GM13976 (cell line): ENCODE measurements around the gene MSANTD3.

Experiments used
- DNase-seq: peaks from one replicate; pipeline ENCODE4 v3.0.0; 2012; ENCODE audit warnings: low spot score
- in situ Hi-C: fragments of 300-500 bp; cut with MboI; formaldehyde crosslinking; loops from one replicate; pipeline ENCODE4 v1.12.0; 2022; ENCODE audit warnings: low sequenced_read_pairs, mixed read lengths, inconsistent platforms; ENCODE audit not compliant: unreplicated experiment
- TF ChIP-seq, protein P1 (sequence below): IDR thresholded peaks from 2 replicates; pipeline ENCODE4 v1.5.1; 2012; ENCODE audit warnings: borderline replicate concordance, mild to moderate bottlenecking; ENCODE audit not compliant: insufficient read depth; ENCODE audit errors: extremely low read depth, missing control alignments, control extremely low read depth

The MSANTD3 gene

DNA sequence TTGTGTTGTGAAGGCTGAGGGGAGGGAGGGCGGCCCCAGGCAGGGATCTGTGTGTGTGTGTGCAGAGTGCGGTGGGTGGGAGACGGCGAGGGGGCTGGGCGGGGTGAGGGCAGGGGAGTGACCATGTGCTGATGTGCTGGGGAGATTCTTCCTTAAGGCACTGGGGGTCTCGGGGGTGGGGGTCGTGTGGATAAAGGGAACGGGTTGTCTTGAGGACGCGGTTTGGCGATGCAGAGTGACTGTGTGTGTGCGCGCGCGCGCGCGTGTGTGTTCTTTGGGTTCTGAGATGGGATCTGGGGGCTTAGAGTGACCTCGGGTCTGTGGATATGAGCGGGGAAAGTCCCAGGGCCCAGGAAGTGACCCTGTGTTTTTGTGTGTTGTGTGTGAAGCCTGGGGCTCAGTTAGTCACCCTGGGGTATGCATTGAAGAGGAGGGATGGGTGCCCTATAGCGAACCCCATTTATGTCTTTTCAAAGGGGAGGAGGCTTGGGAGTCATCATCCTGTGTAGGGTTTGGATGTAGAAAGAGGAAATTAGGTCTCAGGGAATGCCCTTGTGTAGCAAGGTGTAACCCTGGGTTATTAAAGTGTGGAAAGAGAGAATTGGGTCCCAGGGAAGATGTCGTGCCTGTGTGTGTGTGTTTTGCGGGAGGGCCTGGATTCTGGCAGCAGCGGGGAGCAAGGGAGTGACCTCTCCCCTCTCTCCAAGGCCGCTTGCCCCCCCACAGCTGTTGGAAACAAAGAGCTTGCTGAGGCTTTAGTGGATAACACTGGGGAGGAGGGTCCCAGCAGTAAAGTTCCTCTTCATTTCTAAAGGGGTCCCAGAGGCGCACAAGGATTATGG is 47.4 kb downstream of the MSANTD3 start:
- DNase-seq, result peak; percentile 22
- in situ Hi-C loops, result no loop called here

DNA sequence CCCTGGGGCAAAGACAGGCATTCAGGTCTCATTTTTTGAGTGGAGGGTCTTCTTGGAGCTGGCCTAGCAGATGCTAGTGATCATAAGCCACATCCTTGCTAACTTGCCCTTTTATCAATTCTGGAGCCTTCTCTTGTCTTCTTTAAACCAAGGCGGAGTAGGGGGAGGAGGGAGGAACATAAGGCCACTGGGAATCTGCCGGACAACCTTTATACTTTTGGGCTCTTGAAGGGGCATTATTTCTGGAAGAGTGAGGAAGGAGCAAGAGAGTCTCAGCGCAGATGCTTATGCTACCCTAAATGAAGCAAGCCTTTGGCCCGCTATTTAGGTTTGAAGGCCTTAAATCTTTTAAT is 48.0 kb downstream of the MSANTD3 start:
- no peak for DNase-seq
- TF ChIP-seq, protein P1, sequence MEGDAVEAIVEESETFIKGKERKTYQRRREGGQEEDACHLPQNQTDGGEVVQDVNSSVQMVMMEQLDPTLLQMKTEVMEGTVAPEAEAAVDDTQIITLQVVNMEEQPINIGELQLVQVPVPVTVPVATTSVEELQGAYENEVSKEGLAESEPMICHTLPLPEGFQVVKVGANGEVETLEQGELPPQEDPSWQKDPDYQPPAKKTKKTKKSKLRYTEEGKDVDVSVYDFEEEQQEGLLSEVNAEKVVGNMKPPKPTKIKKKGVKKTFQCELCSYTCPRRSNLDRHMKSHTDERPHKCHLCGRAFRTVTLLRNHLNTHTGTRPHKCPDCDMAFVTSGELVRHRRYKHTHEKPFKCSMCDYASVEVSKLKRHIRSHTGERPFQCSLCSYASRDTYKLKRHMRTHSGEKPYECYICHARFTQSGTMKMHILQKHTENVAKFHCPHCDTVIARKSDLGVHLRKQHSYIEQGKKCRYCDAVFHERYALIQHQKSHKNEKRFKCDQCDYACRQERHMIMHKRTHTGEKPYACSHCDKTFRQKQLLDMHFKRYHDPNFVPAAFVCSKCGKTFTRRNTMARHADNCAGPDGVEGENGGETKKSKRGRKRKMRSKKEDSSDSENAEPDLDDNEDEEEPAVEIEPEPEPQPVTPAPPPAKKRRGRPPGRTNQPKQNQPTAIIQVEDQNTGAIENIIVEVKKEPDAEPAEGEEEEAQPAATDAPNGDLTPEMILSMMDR, result no peak
- in situ Hi-C loops, result no loop called here

More for the DNA sequence above, 47.4 kb downstream of the MSANTD3 start:
- TF ChIP-seq, protein P1, result no peak

DNA sequence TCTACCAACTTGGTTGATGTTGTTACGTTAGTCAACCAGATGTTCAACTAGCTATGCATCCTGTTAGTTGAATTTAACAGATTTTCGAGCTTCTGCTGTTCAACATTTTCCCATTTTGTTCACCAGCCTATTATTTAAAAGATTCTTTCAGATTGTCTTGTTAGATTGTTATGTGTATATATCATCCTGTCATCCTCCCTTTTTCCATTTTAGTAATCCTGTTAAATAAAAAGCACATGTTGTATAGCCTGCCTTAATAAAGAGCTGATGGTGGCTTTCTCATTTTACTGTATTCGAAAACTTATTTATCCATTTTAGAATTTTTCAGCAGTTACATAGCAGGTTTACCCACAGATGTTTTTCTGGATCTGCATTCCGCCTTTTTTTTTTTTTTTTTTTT is 50.3 kb downstream of the MSANTD3 start:
- DNase-seq, result no peak
- TF ChIP-seq, protein P1, result no peak
- in situ Hi-C loops, result no loop called here

DNA sequence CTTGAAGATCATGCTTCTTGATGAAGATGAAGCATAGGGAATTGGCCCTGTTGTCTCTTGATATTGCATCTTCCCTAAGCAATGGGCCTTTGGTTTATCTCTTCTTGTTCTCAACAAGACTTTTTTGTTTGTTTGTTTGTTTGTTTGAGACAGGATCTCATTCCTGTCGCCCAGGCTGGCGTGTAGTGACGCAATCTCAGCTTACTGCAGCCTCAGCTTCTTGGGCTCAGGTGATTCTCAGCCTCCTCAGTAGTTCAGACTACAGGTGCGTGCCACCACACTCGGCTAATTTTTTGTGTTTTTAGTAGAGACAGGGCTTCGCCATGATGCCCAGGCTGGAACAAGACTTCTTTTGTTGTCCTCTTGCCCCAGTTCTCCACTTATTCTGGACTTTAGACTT is 51.2 kb downstream of the MSANTD3 start:
- DNase-seq, result no peak
- in situ Hi-C loops, result no loop called here
- TF ChIP-seq, protein P1, result no peak

DNA sequence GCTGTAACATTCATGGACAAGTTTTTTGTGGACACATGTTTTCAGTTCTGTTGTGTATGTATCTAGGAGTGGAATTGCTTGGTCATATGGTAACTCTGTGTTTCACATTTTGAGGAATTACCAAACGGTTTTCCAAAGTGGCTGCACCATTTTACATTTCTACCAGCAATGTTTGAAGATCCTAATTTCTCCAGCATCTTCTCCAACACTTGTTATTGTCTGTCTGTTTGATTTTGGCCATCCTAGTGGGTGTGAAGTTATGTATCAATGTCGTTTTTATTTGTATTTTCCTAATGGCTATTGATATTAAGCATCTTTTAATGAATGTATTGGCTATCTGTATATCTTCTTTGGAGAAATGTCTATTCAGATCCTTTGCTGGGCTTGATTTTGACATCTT is 52.9 kb downstream of the MSANTD3 start:
- no peak for DNase-seq
- TF ChIP-seq, protein P1, result no peak
- in situ Hi-C loops, result no loop called here

DNA sequence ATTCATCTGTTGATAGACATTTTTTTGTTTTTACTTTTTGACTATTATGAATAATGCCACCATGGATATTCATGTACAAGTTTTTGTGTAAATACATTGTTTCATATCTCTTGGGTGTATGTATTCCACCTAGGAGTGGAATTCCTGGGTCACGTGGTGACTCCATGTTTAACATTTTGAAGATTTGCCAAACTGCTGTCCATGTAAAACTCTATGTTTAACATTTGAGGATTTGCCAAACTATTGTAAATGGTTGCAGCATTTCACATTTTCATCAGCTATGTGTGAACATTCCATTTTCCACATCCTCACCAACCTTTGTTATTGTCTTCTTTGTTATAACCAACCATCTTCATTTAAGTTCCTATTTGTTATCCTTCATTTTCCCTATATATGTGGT is 58.3 kb downstream of the MSANTD3 start:
- TF ChIP-seq, protein P1, result no peak
- no peak for DNase-seq
- in situ Hi-C loops, result no loop called here

DNA sequence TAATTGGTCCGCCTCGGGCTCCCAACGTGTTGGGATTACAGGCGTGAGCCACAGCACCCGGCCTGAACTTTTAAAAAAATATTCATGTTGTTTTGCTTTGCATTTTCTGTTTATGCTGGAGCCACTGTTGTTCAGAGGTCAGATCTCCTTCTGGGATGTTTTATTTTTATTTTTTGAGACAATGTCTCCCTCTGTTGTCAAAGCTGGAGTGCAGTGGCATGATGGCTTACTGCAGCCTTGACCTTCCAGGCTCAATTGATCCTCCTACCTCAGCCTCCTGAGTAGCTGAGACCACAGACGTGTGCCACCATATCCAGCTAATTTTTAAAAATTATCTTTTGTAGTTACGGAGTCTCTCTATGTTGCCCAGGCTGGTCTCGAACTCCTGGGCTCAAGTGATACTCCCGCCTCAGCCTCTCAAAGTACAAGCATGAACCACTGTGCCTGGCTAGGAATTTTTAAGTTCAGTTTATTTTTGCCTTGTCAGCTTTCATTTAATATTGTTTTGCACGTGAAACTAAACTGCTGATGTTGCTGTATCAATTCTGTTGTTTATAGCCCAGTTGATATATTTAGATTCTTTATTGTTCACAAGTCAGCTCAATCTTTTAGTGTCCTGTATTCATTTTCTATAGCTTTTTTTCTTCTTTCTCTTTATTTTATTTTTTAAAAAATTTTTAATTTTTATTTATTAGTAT is 59.7 kb downstream of the MSANTD3 start:
- TF ChIP-seq, protein P1, result no peak
- in situ Hi-C loops, result no loop called here
- no peak for DNase-seq
